Stimulated activated CD4-positive, alpha-beta T cell treated with anti-CD3 and anti-CD28 coated beads, Interleukin-4, amount 100 ng/mL, for 24 hours (primary cell): ENCODE measurements around the gene DENND1A.

Experiments
- DNase-seq: peaks from one replicate; pipeline ENCODE4 v3.0.0-alpha.2; 2020

DENND1A gene

DNA sequence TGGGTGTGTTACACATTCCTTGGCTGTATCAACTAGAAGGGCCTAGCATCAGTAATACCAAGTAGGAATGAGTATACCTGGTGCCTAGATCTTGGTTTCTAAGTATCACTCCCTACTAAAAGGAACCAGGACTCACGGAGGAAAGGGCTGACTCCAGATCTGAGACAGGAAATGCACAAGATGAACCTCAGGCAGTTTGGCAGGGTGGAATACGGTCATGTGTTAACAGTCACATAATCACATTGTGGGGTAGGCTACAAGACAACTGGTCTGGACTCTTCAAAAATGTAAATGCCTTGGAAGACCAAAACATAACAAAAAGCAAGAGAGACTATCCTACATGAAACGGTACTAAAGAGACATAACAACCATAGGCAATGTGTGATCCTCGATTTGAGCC lies 415.2 kb downstream of the DENND1A start:
- no peak for DNase-seq

DNA sequence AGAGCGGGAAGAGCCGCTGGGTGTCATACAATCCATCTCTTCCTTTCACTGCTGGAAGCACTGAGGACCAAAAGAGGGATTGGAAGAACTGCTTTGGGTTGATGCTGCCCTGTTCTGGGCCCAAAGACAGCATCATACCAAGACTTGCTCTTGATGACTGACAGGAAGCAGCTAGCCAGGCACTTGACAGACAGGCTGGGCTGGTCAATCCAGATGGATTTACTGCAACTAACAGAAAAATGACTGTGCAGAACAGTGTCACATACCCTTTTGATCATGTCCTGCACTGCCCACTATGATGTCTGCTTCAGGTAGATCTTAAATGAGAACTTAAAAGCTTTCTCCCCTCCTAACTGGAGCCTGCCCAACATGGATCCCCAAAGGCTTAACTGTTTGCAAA lies 416.4 kb downstream of the DENND1A start:
- no peak for DNase-seq

- no peak for DNase-seq
Observed at GRCh38 chr9:123511326-123512277, 418.3 kb downstream of the DENND1A start.

DNA sequence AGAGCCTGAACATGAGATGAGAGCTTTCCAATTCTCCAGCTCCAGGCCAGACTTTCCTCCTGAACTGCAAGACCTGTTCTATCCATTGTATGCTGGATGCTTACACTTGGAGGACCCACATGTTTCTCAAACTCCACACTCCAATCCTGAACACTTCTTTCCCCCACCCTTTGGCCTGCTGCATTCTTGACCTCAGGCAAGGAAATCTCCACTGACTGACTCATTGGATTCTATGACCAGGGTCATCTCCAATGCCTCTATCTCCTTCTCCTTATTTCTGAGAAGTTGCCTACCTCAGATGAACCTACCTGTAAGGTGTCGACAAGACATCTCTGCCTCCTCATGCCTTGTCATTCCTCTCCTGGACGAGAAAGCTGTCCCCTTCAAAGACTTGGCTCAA lies 420.3 kb downstream of the DENND1A start:
- no peak for DNase-seq

- DNase-seq = no peak
Observed at GRCh38 chr9:123508048-123508447, 421.9 kb downstream of the DENND1A start.

GRCh38 chr9:123505496-123505895 lies 424.4 kb downstream of the DENND1A start:
- no peak for DNase-seq

DNA sequence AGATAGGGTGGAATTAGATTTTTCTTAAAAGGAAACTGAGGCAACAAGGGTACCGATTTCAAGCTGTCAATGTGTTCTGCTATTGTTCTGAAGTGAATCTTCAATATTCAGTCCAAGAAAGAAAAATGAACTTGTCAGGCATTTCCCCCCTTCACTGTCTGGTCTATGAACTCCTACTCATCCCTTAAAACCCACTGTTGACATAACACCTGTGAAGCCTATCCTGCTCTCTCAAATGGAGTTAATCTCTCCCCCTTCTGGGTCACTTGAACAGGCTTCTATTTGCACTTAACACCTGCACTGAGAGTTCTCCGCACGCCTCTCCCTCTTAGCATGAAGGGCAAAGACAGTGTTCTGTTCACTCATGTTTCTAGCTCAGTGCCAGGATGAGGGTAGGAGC lies 429.6 kb downstream of the DENND1A start:
- no peak for DNase-seq

DNA sequence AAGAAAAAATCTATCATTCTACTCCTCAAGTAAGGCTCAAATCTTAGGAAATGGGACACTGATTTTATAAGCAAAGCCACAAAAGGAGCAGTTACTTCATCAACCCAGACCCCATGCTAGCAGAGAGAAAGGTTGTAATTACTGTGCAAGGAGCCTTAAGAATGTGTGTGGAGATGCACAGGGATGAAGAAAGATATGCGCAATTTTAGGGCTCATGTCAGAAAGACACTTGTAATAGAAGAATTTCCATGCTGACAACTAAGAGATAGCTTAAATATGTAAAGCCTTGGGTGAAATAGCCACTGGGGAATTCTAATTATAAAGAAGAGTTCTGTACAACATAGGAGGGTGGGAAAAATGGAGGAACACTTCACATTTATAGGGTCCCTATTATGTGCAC lies 432.1 kb downstream of the DENND1A start:
- DNase-seq = no peak

DNA sequence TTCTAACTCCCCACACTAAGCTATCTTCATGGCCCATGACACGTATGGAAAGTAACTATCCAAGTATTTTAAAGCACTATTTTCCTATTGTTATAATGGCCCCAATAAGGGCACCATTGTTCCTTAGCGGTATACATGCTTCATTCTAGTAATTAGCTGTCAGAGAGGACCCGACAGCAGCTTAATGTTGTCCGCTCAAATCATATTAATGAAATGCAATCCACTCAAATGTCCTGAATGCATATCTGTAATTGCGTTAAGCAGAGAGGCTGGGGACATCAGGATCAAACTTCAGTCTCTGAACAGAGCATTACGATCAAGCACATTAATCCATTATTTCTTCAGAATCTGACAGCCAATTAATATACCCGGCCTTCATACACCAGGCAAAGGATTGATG lies 434.2 kb downstream of the DENND1A start:
- no peak for DNase-seq

DNA sequence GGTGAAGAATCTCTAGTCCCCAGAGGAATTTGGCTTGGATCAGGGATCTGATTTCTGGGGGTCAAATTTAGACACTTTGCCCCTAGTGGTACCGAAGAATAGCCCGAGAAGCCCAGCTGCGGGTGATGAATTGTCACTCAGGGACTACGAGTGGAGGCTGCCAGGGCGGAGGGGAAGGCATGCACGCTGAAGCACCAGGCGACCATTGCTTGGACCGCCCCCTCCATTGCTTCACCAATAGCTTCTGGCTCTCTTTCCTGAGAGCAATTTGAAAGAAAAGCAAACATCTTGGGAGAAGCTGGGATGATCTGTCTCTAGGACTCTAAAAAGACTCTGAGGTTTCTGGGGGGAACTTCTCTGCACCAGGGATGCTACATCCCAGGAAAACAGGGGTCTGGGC lies 436.3 kb downstream of the DENND1A start:
- no peak for DNase-seq

GRCh38 chr9:123490688-123491087 lies 439.2 kb downstream of the DENND1A start:
- no peak for DNase-seq

DNA sequence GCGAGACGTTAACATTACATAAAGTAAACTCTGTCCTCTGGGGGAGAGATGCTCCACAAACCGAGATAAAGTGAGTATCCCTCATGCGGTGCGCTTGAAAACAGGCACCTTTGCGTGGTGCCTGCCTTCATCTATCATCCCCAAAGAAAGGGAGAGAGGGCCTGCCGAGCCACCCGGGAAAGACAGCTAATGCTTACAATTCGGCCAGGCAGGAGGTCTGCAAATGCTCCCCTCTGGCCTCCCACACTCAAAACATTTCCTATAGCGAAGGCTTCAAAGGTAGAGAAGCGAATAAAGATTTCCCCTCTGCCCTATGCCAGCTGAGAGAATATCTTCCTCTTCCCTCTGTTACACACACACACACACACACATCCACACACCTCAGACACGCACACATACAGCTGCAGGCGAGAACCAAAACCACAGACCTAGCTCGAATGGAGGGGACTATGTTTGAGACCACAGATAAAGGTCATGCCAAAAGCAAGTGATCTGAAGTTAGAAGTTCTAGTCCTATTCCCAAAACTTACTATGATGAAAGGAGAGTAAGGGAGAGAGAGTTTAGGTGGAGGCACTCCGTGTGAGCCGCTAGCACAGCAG lies 441.1 kb downstream of the DENND1A start:
- DNase-seq = no peak

DNA sequence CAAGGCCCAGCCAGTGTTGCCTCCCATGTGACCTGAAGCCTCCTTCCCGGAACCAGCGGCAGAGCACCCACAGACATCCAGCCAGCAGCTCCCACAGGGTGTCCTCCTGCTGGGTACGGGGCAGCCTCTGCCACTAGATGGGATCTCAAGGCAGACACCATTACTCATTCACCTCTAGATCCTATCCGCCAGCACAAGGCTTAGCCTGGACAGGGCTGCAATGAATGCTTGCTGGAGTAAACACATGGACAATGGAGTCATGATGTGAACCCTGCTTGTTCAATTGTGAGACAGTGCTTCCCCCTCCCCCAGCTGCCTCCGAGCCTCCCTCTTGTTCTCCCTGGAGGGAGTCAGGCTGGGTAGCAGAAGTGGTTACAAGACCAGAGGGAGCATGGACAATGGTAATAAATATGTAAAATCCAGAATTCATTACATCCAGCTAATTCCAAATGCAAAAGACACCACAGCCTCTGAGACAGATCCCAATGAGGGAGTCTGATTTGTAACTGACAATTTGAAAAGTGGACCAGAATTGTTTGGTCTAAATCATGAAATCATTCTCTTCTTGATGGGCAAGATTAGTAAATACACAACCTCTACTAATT lies 441.9 kb downstream of the DENND1A start:
- DNase-seq = no peak

DNA sequence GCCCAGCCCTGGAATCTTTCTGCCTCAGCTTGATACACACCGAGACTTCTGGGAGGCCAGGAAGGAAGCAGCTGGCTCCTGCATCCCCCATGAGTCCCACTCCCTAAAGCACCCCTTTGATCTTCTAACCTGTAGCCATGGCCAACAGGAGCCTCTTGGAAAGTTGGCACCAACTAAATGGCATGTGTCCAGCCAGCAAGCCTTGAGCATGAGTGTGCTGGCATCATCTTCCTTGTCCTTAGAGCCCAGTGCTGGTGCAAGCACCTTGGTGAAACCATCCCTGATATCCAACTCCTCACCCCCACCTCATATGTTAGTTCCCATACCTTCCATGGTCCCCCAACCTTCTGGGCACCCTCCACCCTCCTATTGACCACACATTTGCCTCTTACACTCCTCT lies 443.5 kb downstream of the DENND1A start:
- no peak for DNase-seq

GRCh38 chr9:123485216-123485615 lies 444.7 kb downstream of the DENND1A start:
- no peak for DNase-seq

GRCh38 chr9:123484130-123484529 lies 445.8 kb downstream of the DENND1A start:
- DNase-seq = no peak

DNA sequence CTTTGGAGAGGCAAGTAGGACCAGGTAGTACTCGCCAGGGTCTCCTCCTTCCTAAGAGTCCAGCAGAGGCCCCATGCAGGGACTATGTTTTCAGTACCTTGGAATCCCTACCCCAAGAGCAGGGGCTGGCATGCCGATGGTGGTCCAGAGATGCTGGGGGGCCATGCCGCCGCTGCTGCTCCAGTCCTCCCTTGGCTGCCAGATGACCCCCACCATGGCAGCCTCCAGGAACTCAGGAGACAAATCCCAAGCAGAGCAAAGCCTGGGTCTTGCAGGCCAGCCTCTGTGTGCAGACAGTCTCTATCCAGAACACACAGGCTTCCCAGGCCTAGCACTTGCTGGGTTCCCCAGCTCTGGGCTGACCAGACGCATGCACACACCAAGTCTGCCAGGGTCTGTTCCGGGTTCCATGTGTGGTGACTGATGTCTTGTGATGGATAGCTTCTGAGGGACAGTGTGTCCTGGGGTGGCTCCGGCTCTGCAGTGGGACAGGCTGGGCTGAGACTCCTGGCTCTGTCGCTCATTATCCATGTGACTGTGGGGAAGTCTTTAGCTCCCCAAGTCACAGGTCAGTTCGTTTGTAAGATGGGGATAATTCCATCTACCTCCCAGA lies 446.6 kb downstream of the DENND1A start:
- DNase-seq = no peak

DNA sequence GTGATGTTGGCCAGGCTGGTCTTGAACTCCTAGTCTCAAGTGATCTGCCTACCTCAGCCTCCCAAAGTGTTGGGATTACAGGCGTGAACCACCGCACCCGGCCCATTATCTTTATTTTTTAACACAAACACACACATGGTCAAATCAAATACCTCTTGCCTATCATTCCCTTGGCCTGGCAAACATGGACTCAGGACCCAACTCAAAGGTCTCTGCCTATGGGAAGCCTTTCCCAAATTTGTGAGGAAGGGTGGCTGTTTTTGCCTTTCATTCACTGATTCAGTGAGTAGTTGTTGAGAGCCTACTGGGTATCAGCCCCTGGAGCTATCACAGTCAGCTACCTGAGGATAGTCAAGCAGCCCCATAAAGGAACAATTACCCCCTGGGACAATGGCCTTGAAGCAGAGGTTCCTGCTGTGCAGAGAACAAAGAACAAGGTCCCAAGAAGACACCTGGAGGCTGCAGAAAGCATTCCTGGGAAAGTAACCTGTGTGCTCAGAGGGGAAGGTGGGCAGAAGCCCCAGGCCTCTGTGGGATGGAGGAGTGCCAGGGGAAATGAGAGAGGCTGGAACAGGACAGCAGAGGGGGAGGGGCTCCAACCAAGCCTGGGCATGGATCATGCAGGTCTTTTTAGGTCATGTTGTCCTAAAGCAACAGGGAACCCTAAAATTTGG lies 447.5 kb downstream of the DENND1A start:
- DNase-seq = no peak

DNA sequence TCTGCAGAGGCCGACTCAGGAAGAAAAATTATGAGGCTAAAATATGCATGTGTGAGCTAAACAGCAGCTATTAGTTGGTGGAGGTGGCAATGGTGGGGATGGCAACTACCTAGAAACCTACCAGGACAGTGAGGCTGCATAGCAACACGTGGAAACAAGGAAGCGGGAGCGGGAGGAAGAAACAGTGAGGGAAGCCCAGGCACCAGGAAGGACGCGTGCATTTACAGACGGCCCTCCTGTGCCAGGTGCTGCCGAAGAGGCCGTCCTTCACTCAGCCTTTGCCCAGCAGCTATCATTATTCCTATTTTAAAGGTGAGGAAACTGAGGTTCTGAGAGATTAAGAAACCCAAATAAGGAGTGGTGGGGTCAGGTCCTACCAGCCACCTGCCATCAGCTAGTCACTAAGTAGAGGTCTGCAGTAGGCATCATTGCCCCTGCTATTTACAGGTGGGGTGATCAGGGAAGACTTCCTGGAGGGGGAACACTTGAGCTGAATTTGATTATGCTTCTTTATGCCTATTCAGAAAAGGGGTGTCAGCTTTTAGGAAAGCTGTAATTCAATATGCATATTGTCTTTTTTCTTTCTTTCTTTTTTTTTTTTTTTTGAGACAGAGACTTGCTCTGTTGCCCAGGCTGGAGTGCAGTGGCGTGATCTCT lies 448.6 kb downstream of the DENND1A start:
- DNase-seq = no peak

DNA sequence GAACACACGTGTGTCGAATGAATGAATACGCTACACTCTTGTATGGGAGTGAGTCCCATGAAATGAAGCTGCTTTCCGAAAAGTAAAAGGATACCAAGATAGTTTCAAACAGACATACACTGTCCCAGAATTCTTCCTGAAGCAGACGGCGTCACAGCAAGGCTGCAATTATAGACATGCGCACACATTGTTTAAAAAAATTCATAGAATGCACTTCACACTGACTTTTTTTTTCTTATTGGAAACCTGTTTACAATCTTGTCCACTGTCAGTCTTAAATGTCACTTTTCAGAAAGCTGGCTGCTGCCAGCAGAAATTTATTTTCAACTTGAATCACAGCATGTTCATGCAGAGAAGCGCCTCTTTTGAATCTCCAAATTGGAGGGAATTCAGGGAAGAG lies 449.1 kb downstream of the DENND1A start:
- no peak for DNase-seq

GRCh38 chr9:123480096-123480495 lies 449.8 kb downstream of the DENND1A start:
- no peak for DNase-seq

GRCh38 chr9:123478967-123479602 lies 450.8 kb downstream of the DENND1A start:
- no peak for DNase-seq
